K562 (cell line): ENCODE results near the gene BCAM. TPM values are rescaled to one million over a fixed set of nuclear protein-coding genes. Genes with fewer than 3 reads are reported as not detected.

Source experiments
- BCOR ChIP-seq: fragments of 450-650 bp; IDR thresholded peaks from 2 replicates; pipeline ENCODE4 v1.6.1; 2016
- CBX2 ChIP-seq: fragments of 200-600 bp; sonication (generic); IDR thresholded peaks from one replicate; pipeline ENCODE4 v1.6.1; 2012; ENCODE audit warnings: mild to moderate bottlenecking, low read length, inconsistent platforms; ENCODE audit not compliant: insufficient read depth, poor library complexity, severe bottlenecking
- CTCFL ChIP-seq: IDR thresholded peaks from 2 replicates; pipeline ENCODE4 v1.6.1; 2011; ENCODE audit warnings: borderline replicate concordance, low read depth, mild to moderate bottlenecking, moderate library complexity, low read length; ENCODE audit not compliant: insufficient read depth, poor library complexity, severe bottlenecking
- EGR1 ChIP-seq: fragments of 450-650 bp; conservative IDR thresholded peaks from 2 replicates; pipeline ENCODE4 v1.6.1; 2017; ENCODE audit warnings: mild to moderate bottlenecking
- GATA2 ChIP-seq: sonication (generic); formaldehyde crosslinking; IDR thresholded peaks from 2 replicates; pipeline ENCODE4 v1.4.0; 2020; ENCODE audit warnings: mild to moderate bottlenecking, missing genetic modification reagents
- GATAD2B ChIP-seq: fragments of 450-650 bp; IDR thresholded peaks from 2 replicates; pipeline ENCODE4 v1.6.1; 2017; ENCODE audit warnings: mild to moderate bottlenecking, borderline replicate concordance
- GTF2B ChIP-seq: IDR thresholded peaks from 2 replicates; pipeline ENCODE4 v1.6.1; 2011; ENCODE audit not compliant: insufficient read length; ENCODE audit errors: extremely low read depth
- KLF16 ChIP-seq: IDR thresholded peaks from 2 replicates; pipeline ENCODE4 v1.6.1; 2016; ENCODE audit warnings: antibody characterized with exemption
- MAFK ChIP-seq: IDR thresholded peaks from 2 replicates; pipeline ENCODE4 v1.6.1; 2011; ENCODE audit warnings: low read length, improper control_type of control experiment
- MCM7 ChIP-seq, 2 experiments: fragments of 450-650 bp; IDR thresholded peaks; 2 replicates each; pipeline ENCODE4 v1.6.1; 2016 to 2018
- MEIS2 ChIP-seq: fragments of 450-650 bp; IDR thresholded peaks from 2 replicates; pipeline ENCODE4 v1.6.1; 2014; ENCODE audit warnings: mild to moderate bottlenecking; ENCODE audit not compliant: partially characterized antibody
- MYC ChIP-seq, 2 experiments: fragments of 250-450 bp in 1 of 2; sonication (Bioruptor Pico) in 1 of 2; IDR thresholded peaks; 2 replicates each; pipeline versions ENCODE4 v1.5.1 to v1.6.1; 2012 to 2021; ENCODE audit warnings: low read depth in 2 of 2, borderline replicate concordance in 1 of 2, improper control_type of control experiment in 1 of 2, low read length in 1 of 2, mild to moderate bottlenecking in 1 of 2, moderate library complexity in 1 of 2
- PHF20 ChIP-seq: fragments of 450-650 bp; IDR thresholded peaks from 2 replicates; pipeline ENCODE4 v1.6.1; 2018; ENCODE audit not compliant: partially characterized antibody
- RAD21 ChIP-seq, 2 experiments: fragments of 250-450 bp in 1 of 2; fragments of 450-650 bp in 1 of 2; sonication (Bioruptor Pico) in 1 of 2; formaldehyde crosslinking in 1 of 2; IDR thresholded peaks in 1 of 2; conservative IDR thresholded peaks in 1 of 2; 2 replicates each; pipeline versions ENCODE4 v1.4.0 to v1.8.0; 2020 to 2022; ENCODE audit warnings: mild to moderate bottlenecking in 2 of 2, moderate library complexity in 1 of 2
- RBM22 ChIP-seq: fragments of 200-400 bp; formaldehyde crosslinking; IDR thresholded peaks from 2 replicates; pipeline ENCODE4 v1.6.1; 2018; ENCODE audit warnings: low read length, low read depth; ENCODE audit not compliant: poor library complexity, severe bottlenecking
- RHOXF2B ChIP-seq: fragments of 250-450 bp; sonication (Bioruptor Pico); conservative IDR thresholded peaks from 2 replicates; pipeline ENCODE4 v1.5.1; 2021
- SRSF1 ChIP-seq: fragments of 200-400 bp; formaldehyde crosslinking; IDR thresholded peaks from 2 replicates; pipeline ENCODE4 v1.6.1; 2017; ENCODE audit warnings: mild to moderate bottlenecking, low read depth, low read length, moderate library complexity
- ZBTB17 ChIP-seq: fragments of 450-650 bp; formaldehyde crosslinking; IDR thresholded peaks from 2 replicates; pipeline ENCODE4 v1.4.0; 2020; ENCODE audit warnings: mild to moderate bottlenecking
- polyA plus RNA-seq, 8 experiments: library from polyadenylated mRNA; depleted of rRNA in 4 of 8; stranded (reverse) in 5 of 8; unstranded in 3 of 8; fragments of >200 nt; fragmentation: Nextera tagmentation in 2 of 8; fragmentation: Illumina TruSeq in 1 of 8; extraction: Ambion mirVana in 2 of 8; extraction: Trizol in 1 of 8; gene quantifications; 2 replicates each; pipeline versions ENCODE4 v1.2.1 to v1.2.3, GENCODE V29; 2011 to 2014; ENCODE audit warnings: inconsistent platforms in 1 of 8, missing spikeins in 1 of 8
- total RNA-seq, 7 experiments: library from RNA; depleted of rRNA in 6 of 7; stranded (reverse); fragments of >200 nt in 6 of 7; fragmentation: Illumina TruSeq in 2 of 7; extraction: Trizol in 2 of 7; gene quantifications; 2 replicates each; pipeline versions ENCODE4 v1.2.1 to v1.2.3, GENCODE V29; 2011 to 2021; ENCODE audit warnings: low replicate concordance in 1 of 7
- TF ChIP-seq, protein P1 (sequence below): fragments of 250-450 bp; sonication (Bioruptor Pico); IDR thresholded peaks from 2 replicates; pipeline ENCODE4 v1.8.0; 2021; ENCODE audit warnings: borderline replicate concordance, mild to moderate bottlenecking, moderate library complexity; ENCODE audit not compliant: poor library complexity, severe bottlenecking
- TF ChIP-seq, protein P2 (sequence below): fragments of 200-800 bp; sonication (Bioruptor generic); IDR thresholded peaks from 2 replicates; pipeline ENCODE4 v1.6.1; 2017; ENCODE audit warnings: missing genetic modification characterization, missing compliant biosample characterization

The BCAM gene
- total and polyA plus RNA-seq, 9 of the 15 experiments (the other 6 are each of a cell fraction or from before 2014, with no cell fraction given): 0.07 to 1.3 (median 0.33) TPM; not detected in 2

DNA sequence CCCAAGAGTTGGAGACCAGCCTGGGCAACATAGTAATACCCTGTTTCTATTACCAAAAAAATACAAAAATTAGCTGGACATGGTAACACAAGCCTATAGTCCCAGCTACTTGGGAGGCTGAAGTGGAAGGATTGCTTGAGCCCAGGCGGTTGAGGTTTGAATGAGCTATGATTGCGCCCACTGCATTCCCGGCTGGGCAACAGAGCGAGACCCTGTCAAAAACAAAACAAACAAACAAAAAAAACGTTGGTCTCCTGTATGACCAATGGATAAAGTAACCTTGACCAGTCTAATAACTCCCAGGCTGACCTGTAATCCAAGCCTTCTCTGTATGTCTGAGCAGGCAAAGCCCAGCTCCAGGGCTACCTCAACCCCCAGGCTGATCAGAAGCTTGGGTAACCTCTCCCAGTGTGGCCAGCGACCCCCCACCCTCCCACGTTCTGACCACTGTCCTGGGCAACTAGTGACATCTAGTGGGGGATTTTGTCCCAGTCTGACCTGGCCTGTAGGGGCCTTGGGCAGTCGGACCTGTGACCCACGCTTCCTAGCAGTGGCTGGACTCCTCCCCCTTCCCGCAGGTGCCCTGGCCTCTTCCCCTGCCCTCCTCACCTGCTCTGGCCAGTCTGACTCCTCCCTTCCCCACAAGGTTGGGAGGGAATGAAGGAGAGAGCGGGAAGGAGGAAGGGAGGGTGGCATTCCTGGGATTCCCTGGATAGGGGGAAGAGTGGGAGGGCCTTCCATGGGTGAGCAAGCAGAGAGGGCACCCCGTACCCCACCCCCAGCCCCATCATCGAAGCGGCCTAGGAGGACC, 1.0 kb upstream of the BCAM start (continued):
- TF ChIP-seq MEIS2: no peak
- 0 out of 2 replicates have a peak, but pooled peaks have one; percentile 23 for TF ChIP-seq KLF16
- no peak for TF ChIP-seq RBM22
- TF ChIP-seq GATA2: no peak
- 0 out of 2 replicates have a peak, but pooled peaks have one; percentile 5 for TF ChIP-seq BCOR
- TF ChIP-seq, protein P1, sequence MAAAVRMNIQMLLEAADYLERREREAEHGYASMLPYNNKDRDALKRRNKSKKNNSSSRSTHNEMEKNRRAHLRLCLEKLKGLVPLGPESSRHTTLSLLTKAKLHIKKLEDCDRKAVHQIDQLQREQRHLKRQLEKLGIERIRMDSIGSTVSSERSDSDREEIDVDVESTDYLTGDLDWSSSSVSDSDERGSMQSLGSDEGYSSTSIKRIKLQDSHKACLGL (CRISPR knock-in tag): no peak
- peak; percentile 78 for TF ChIP-seq EGR1
- TF ChIP-seq SRSF1: no peak
- TF ChIP-seq RHOXF2B (CRISPR knock-in tag): no peak
- no peak for TF ChIP-seq CBX2
- TF ChIP-seq PHF20: no peak
- TF ChIP-seq CTCFL: peak; percentile 5
- TF ChIP-seq GTF2B: no peak
- TF ChIP-seq MCM7 (IDR thresholded peaks at IDR 0.05): no peak
- TF ChIP-seq, protein P2, sequence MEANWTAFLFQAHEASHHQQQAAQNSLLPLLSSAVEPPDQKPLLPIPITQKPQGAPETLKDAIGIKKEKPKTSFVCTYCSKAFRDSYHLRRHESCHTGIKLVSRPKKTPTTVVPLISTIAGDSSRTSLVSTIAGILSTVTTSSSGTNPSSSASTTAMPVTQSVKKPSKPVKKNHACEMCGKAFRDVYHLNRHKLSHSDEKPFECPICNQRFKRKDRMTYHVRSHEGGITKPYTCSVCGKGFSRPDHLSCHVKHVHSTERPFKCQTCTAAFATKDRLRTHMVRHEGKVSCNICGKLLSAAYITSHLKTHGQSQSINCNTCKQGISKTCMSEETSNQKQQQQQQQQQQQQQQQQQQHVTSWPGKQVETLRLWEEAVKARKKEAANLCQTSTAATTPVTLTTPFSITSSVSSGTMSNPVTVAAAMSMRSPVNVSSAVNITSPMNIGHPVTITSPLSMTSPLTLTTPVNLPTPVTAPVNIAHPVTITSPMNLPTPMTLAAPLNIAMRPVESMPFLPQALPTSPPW (CRISPR knock-in tag): 0 out of 2 replicates have a peak, but pooled peaks have one; percentile 10
- TF ChIP-seq MAFK: no peak
- peak; percentile 40 to 64 for TF ChIP-seq RAD21 (CRISPR knock-in tag; conservative IDR thresholded peaks at IDR 0.05 in 1 of 2, IDR thresholded peaks at IDR 0.05 in 1 of 2)
- no peak for TF ChIP-seq ZBTB17
- TF ChIP-seq MYC (IDR thresholded peaks at IDR 0.05; ENCODE audit: low read depth, low read length): 0 out of 2 replicates have a peak, but pooled peaks have one; percentile 14
- TF ChIP-seq MYC (CRISPR knock-in tag; IDR thresholded peaks at IDR 0.05; ENCODE audit: borderline replicate concordance, low read depth): no peak
- TF ChIP-seq GATAD2B: no peak
